Measurements from ENCODE around the gene TSPAN2.

Gene TSPAN2

DNA sequence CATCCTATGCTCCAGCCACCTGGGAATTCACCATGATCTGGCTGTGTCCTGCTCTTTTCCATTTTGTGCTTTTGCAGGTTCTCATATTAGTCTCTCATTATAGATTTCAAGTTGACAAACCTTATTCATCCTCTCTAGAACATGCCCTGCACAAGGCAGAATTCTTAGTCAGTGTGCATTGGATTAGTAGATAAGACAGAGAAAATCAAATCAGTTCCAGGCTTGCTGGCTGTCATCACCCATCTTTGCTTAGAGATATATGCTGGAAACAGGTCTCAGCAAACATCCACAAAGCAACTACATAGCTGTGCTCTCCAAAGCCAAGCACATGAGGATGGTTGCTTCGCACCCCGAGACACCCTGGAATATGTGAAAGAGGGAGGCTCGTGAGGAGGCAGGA, 24.8 kb downstream of the TSPAN2 start:
- no peak for TF ChIP-seq CTCF (IDR thresholded peaks at IDR 0.05; ENCODE audit: low read depth, low read length, missing control alignments)
- in situ Hi-C loops (cut with HindIII; ENCODE audit: low pct_ligation_motif_present, low sequenced_read_pairs), result no loop called here
- Histone ChIP-seq H3K27ac (no peak overlapping the region), H3K36me3 (replicated peaks) (no peaks in the 10 kb centered on the region), H3K27me3 (replicated peaks) (no peaks in the 10 kb centered on the region), H3K4me3 (ENCODE audit: low read depth, low read length) (no peak overlapping the region)
- no peak for DNase-seq

- in situ Hi-C loops (cut with HindIII; ENCODE audit: low pct_ligation_motif_present, low sequenced_read_pairs), result no loop called here
- Histone ChIP-seq H3K27me3 (replicated peaks) (no peaks in the 10 kb centered on the region), H3K27ac (no peak overlapping the region), H3K4me3 (ENCODE audit: low read depth, low read length) (no peak overlapping the region), H3K36me3 (replicated peaks) (no peaks in the 10 kb centered on the region)
- DNase-seq, result no peak
- TF ChIP-seq CTCF (IDR thresholded peaks at IDR 0.05; ENCODE audit: low read depth, low read length, missing control alignments), result no peak
These were observed 25.9 kb downstream of the TSPAN2 start for GRCh38 chr1:115063228-115063901.

DNA sequence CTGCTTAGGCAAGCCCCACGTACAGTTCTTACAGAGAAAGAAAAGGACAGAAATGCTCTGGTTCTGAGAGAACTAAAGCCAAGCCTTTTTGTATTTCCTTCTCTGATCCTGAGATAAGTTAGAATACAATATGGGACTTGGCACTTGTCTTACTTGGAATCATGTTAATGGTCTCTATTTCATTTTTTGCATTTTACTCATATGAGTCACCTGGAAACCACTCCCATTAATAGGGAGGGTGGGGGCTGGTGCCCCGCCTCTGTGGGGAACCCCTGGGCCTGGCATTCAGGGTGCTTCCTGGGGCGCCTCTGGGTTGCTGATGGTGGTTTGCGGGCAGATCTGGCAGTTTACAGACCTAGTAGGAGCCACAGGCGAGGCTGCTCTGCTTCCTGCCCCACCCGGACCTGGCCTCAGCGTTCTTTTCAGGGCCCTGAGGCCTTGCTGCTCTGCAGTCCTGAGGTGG, 26.7 kb downstream of the TSPAN2 start:
- H3K27me3 ChIP-seq (replicated peaks), result no peaks in the 10 kb centered on the region
- in situ Hi-C loops (cut with HindIII; ENCODE audit: low pct_ligation_motif_present, low sequenced_read_pairs), result no loop called here
- no peak for DNase-seq
- H3K36me3 ChIP-seq (replicated peaks), result no peaks in the 10 kb centered on the region
- no peak overlapping the region for H3K4me3 ChIP-seq (ENCODE audit: low read depth, low read length)
- no peak overlapping the region for H3K27ac ChIP-seq
- no peak for TF ChIP-seq CTCF (IDR thresholded peaks at IDR 0.05; ENCODE audit: low read depth, low read length, missing control alignments)

DNA sequence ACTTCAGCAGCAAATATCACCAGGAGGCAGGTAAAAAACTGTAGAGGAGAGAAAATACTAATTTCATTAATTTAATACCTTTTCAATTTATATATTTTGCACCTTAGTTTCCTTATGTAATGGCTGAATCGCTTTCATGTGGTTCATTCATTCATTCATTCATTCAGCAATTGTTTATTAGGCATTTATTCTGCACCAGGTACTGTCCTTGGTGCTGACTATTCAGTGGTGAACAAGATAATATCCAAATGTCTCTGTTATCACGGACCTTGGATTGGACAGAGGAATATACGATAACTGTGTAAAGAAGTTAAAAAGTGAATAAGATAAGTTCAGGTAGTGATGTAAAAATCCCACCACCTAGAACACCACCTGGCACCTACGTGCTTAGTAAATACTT, 28.8 kb downstream of the TSPAN2 start:
- DNase-seq, result no peak

DNA sequence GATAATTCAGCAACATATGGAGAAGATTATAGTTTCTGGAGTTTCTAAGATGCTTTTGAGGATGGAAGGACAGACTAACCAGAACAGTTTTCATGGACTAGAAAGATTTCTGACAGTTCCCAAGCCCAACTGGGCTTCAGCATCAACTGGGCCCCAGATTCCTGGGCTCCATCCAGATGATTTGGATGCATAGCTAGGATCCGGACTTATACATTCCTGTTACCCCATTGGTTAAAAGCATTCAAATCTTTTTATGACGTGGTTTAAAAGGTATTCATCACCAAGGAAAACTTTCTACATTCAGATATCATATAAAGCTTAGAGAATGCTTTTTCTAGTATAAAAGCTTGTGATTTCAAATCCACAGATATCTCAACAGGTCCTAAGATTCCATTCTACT, 30.0 kb downstream of the TSPAN2 start:
- H3K4me3 ChIP-seq (ENCODE audit: low read depth, low read length), result no peak overlapping the region
- no peaks in the 10 kb centered on the region for H3K36me3 ChIP-seq (replicated peaks)
- no peak for DNase-seq
- H3K27ac ChIP-seq, result no peak overlapping the region
- H3K27me3 ChIP-seq (replicated peaks), result no peaks in the 10 kb centered on the region
- no peak for TF ChIP-seq CTCF (IDR thresholded peaks at IDR 0.05; ENCODE audit: low read depth, low read length, missing control alignments)
- in situ Hi-C loops (cut with HindIII; ENCODE audit: low pct_ligation_motif_present, low sequenced_read_pairs), result no loop called here

More for the DNA sequence above, 28.8 kb downstream of the TSPAN2 start:
- Histone ChIP-seq H3K4me3 (ENCODE audit: low read depth, low read length) (no peak overlapping the region), H3K27me3 (replicated peaks) (no peaks in the 10 kb centered on the region), H3K27ac (no peak overlapping the region), H3K36me3 (replicated peaks) (no peaks in the 10 kb centered on the region)
- TF ChIP-seq CTCF (IDR thresholded peaks at IDR 0.05; ENCODE audit: low read depth, low read length, missing control alignments), result no peak
- in situ Hi-C loops (cut with HindIII; ENCODE audit: low pct_ligation_motif_present, low sequenced_read_pairs), result no loop called here

All from brain microvascular endothelial cell (primary cell).